Calu3 (cell line): ENCODE measurements around the gene S100A9. TPM values are rescaled to one million over a fixed set of nuclear protein-coding genes. Genes with fewer than 3 reads are reported as not detected.

Experiments used
- BruUV-seq: library from RNA; stranded (reverse); fragments of 400-500 nt; replicated peaks from 2 replicates; lab custom pipeline; 2021; lab: Mats Ljungman, UMichigan
- CTCF ChIA-PET: fragments of 300-600 bp; sonication (Branson Sonifier 250); formaldehyde crosslinking; loops from one replicate; lab custom pipeline; 2022; ENCODE audit warnings: antibody characterized with exemption; lab: Charles Lee
- DNase-seq: peaks from one replicate; pipeline ENCODE4 v3.0.0; 2022
- H3K27ac Mint-ChIP-seq: one replicate; pipeline ENCODE4 v1.8.0; 2022; ENCODE audit warnings: mixed read lengths; ENCODE audit not compliant: unreplicated experiment
- H3K27me3 Mint-ChIP-seq: one replicate; pipeline ENCODE4 v1.8.0; 2022; ENCODE audit warnings: mixed read lengths; ENCODE audit not compliant: unreplicated experiment
- H3K36me3 Mint-ChIP-seq: one replicate; pipeline ENCODE4 v1.8.0; 2022; ENCODE audit warnings: mild to moderate bottlenecking, moderate library complexity, mixed read lengths; ENCODE audit not compliant: insufficient read depth, unreplicated experiment
- H3K4me1 Mint-ChIP-seq: one replicate; pipeline ENCODE4 v1.8.0; 2022; ENCODE audit warnings: mild to moderate bottlenecking, low read depth, mixed read lengths; ENCODE audit not compliant: unreplicated experiment
- H3K4me3 Mint-ChIP-seq: one replicate; pipeline ENCODE4 v1.8.0; 2022; ENCODE audit warnings: mild to moderate bottlenecking, low read depth, moderate library complexity, mixed read lengths; ENCODE audit not compliant: unreplicated experiment
- H3K9me3 Mint-ChIP-seq: one replicate; pipeline ENCODE4 v1.8.0; 2022; ENCODE audit warnings: low read depth, mixed read lengths; ENCODE audit not compliant: unreplicated experiment
- intact Hi-C: fragments of 100-400 bp; cut with micrococcal nuclease; formaldehyde crosslinking; loops from one replicate; pipeline ENCODE4 v1.10.0; 2022; ENCODE audit not compliant: unreplicated experiment
- total RNA-seq: library from RNA; stranded (reverse); gene quantifications from 2 replicates; pipeline ENCODE4 v1.2.3, GENCODE V29; 2022
- TF ChIP-seq, protein P1 (sequence below): fragments of 200-600 bp; IDR thresholded peaks from one replicate; pipeline ENCODE4 v1.8.0; 2022; ENCODE audit warnings: antibody characterized with exemption; ENCODE audit not compliant: unreplicated experiment

S100A9 gene
- total RNA-seq, 1 experiment from 2014 or later, result 5.0 TPM

DNA sequence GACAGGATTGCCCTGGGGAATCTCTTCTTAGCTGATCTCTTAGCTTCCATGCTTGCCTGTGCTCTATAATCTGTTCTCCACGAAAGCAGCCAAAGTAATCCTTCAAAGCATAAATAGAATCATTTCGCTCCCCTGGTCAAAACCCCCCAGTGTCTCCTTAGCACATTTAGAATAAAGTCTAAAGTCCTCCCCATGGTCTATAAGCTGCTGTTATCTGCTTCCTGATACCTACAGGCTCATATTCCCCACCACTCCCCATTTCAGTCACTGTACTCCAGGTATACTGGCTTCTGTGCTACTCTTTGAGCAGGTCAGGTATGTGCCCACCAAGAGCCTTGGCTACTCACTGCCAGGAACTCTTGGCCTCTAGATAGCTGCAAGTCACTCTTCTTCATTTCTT, 14.9 kb downstream of the S100A9 start:
- Mint-ChIP-seq H3K27me3 (peaks cover 69% of the 10 kb centered on the region), H3K4me1 (no peaks in the 10 kb centered on the region), H3K36me3 (no peaks in the 10 kb centered on the region), H3K27ac (no peak overlapping the region), H3K9me3 (no peaks in the 10 kb centered on the region), H3K4me3 (no peak overlapping the region)
- TF ChIP-seq, protein P1, sequence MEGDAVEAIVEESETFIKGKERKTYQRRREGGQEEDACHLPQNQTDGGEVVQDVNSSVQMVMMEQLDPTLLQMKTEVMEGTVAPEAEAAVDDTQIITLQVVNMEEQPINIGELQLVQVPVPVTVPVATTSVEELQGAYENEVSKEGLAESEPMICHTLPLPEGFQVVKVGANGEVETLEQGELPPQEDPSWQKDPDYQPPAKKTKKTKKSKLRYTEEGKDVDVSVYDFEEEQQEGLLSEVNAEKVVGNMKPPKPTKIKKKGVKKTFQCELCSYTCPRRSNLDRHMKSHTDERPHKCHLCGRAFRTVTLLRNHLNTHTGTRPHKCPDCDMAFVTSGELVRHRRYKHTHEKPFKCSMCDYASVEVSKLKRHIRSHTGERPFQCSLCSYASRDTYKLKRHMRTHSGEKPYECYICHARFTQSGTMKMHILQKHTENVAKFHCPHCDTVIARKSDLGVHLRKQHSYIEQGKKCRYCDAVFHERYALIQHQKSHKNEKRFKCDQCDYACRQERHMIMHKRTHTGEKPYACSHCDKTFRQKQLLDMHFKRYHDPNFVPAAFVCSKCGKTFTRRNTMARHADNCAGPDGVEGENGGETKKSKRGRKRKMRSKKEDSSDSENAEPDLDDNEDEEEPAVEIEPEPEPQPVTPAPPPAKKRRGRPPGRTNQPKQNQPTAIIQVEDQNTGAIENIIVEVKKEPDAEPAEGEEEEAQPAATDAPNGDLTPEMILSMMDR, result no peak
- BruUV-seq, result no TSS peak
- intact Hi-C loops, result no loop called here
- CTCF ChIA-PET, result interaction anchor here (0.6 kb wide), 1 partner anchor 265 kb away, joined by 3 read pairs; no protein-coding TSS in a partner anchor
- no peak for DNase-seq

DNA sequence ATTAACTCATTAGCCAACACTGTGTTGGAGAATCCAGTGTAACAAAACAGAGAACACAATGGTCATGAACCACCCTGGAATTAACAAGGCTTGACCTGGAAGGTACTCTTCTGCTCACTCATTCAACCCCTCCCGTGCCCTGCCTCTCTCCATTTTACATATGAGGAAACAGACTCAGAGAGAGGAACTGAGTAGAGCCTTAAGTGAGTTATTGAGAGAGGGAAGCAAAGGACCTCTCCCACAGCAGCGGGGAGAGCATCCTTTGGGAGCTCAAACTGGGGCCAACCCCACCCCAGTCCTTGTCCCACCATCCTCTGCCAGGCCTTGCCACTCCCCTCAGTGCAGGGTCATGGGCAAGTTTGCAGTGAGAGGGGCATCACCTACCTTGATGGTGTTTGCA, 16.4 kb downstream of the S100A9 start:
- no TSS peak for BruUV-seq
- Mint-ChIP-seq H3K9me3 (no peaks in the 10 kb centered on the region), H3K27ac (no peak overlapping the region), H3K4me3 (no peak overlapping the region), H3K27me3 (peaks cover 70% of the 10 kb centered on the region), H3K4me1 (no peaks in the 10 kb centered on the region), H3K36me3 (no peaks in the 10 kb centered on the region)
- CTCF ChIA-PET, result no interaction called here
- TF ChIP-seq, protein P1, result no peak
- intact Hi-C loops, result no loop called here
- DNase-seq, result no peak

DNA sequence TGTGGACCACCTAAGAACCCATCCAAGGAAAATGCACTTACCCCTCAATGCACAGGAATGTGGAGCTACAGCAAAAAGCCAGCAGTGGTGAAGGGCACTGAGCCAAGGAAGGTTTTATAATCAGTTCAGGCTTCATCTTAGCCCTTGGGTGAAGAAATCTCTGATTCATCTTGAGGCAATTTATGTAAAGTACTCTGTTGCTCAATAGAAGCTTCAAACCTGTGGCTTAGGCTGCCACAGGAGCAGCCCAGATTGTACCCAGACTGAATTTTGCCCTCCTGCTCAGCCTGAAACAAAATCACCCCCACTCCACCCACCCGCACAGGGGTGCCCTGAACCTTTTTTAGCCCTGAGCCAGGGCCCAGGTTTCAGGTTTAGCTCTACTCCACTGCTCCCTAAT, 17.9 kb downstream of the S100A9 start, which contains the start of gene S100A12:
S100A12 (minus strand) TSS at position 111 of the 400 bp plus-strand sequence. CDS start 1,029 bp downstream, outside the sequence.
- BruUV-seq, result no TSS peak
- DNase-seq, result peak; percentile 43
- Mint-ChIP-seq H3K9me3 (no peaks in the 10 kb centered on the region), H3K4me1 (no peaks in the 10 kb centered on the region), H3K36me3 (no peaks in the 10 kb centered on the region), H3K27me3 (peaks cover 57% of the 10 kb centered on the region), H3K27ac (no peak within 1 kb of the TSS), H3K4me3 (no peak within 1 kb of the TSS)
- CTCF ChIA-PET, result interaction anchor here (0.7 to 1.1 kb wide), 3 partner anchors 18 to 1028 kb away, joined by 3 to 5 read pairs (median 4); partner anchors contain the start of gene S100A9
- intact Hi-C loops, result no loop called here
- TF ChIP-seq, protein P1, result no peak

DNA sequence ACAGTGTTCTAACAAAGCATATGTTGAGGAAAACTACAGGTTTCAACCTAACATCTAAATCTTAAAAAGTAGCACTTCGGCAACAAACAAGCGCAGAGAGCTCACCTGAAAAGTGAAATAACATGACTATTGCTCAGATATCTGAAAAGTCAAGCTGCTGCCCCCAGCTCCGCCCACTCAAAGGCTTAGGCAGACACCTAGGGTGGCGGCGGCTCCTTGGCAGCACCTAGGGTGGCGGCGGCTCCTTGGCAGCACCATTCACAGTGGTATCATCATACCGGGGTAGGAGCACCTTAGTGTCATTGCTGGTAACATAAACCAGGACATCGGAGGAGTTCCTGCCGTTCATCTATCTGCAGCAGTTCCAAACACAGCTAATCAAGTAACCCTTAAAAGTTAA, 21.9 kb downstream of the S100A9 start:
- H3K27ac Mint-ChIP-seq, result no peak overlapping the region
- no TSS peak for BruUV-seq
- H3K4me3 Mint-ChIP-seq, result no peak overlapping the region
- CTCF ChIA-PET, result no interaction called here
- H3K36me3 Mint-ChIP-seq, result no peaks in the 10 kb centered on the region
- H3K27me3 Mint-ChIP-seq, result peaks cover 67% of the 10 kb centered on the region
- peaks cover 8% of the 10 kb centered on the region for H3K9me3 Mint-ChIP-seq
- H3K4me1 Mint-ChIP-seq, result no peaks in the 10 kb centered on the region
- DNase-seq, result no peak
- TF ChIP-seq, protein P1, result no peak
- intact Hi-C loops, result no loop called here
